ENCODE measurements around the gene PRDM15.

Gene PRDM15

GRCh38 chr21:41767606-41768436, 111.3 kb downstream of the PRDM15 start:
- no peak for DNase-seq (ENCODE audit: extremely low read depth in 1 of 2, low read depth in 1 of 2)

GRCh38 chr21:41766883-41767605, 112.1 kb downstream of the PRDM15 start, which contains the start of gene RIPK4:
Gene RIPK4 (minus strand): TSS chr21:41767052. CDS start chr21:41767041, 11 bp downstream.
- peak; percentile 7 to 35 for DNase-seq (ENCODE audit: extremely low read depth in 1 of 2, low read depth in 1 of 2)

- DNase-seq (ENCODE audit: extremely low read depth in 1 of 2, low read depth in 1 of 2), result no peak
These were observed 112.9 kb downstream of the PRDM15 start for GRCh38 chr21:41765973-41766882.

- DNase-seq (ENCODE audit: extremely low read depth in 1 of 2, low read depth in 1 of 2), result no peak
These were observed 113.7 kb downstream of the PRDM15 start for GRCh38 chr21:41765420-41765821.

- no peak for DNase-seq (ENCODE audit: extremely low read depth in 1 of 2, low read depth in 1 of 2)
These were observed 114.4 kb downstream of the PRDM15 start for GRCh38 chr21:41764558-41765419.

- no peak for DNase-seq (ENCODE audit: extremely low read depth in 1 of 2, low read depth in 1 of 2)
These were observed 115.1 kb downstream of the PRDM15 start for GRCh38 chr21:41763996-41764395.

- DNase-seq (ENCODE audit: extremely low read depth in 1 of 2, low read depth in 1 of 2), result no peak
These were observed 115.7 kb downstream of the PRDM15 start for GRCh38 chr21:41763398-41763931.

- no peak for DNase-seq (ENCODE audit: extremely low read depth in 1 of 2, low read depth in 1 of 2)
These were observed 116.4 kb downstream of the PRDM15 start for GRCh38 chr21:41762753-41763152.

- DNase-seq (ENCODE audit: extremely low read depth in 1 of 2, low read depth in 1 of 2), result no peak
These were observed 117.1 kb downstream of the PRDM15 start for GRCh38 chr21:41761934-41762635.

GRCh38 chr21:41761211-41761933, 117.8 kb downstream of the PRDM15 start:
- no peak for DNase-seq (ENCODE audit: extremely low read depth in 1 of 2, low read depth in 1 of 2)

- no peak for DNase-seq (ENCODE audit: extremely low read depth in 1 of 2, low read depth in 1 of 2)
These were observed 118.7 kb downstream of the PRDM15 start for GRCh38 chr21:41760411-41760810.

- DNase-seq (ENCODE audit: extremely low read depth in 1 of 2, low read depth in 1 of 2), result no peak
These were observed 119.2 kb downstream of the PRDM15 start for GRCh38 chr21:41759926-41760325.

GRCh38 chr21:41759214-41759840, 119.8 kb downstream of the PRDM15 start:
- DNase-seq (ENCODE audit: extremely low read depth in 1 of 2, low read depth in 1 of 2), result no peak

- DNase-seq (ENCODE audit: extremely low read depth in 1 of 2, low read depth in 1 of 2), result no peak
These were observed 120.6 kb downstream of the PRDM15 start for GRCh38 chr21:41758550-41758949.

GRCh38 chr21:41755934-41756773, 123.0 kb downstream of the PRDM15 start:
- no peak for DNase-seq (ENCODE audit: extremely low read depth in 1 of 2, low read depth in 1 of 2)

GRCh38 chr21:41755258-41755933, 123.7 kb downstream of the PRDM15 start:
- DNase-seq (ENCODE audit: extremely low read depth in 1 of 2, low read depth in 1 of 2), result no peak

- DNase-seq (ENCODE audit: extremely low read depth in 1 of 2, low read depth in 1 of 2), result no peak
These were observed 124.7 kb downstream of the PRDM15 start for GRCh38 chr21:41754479-41754891.
